ENCODE results near the gene TERT. TPM values are rescaled to one million over a fixed set of nuclear protein-coding genes. Genes with fewer than 3 reads are reported as not detected.

Gene TERT
- total and polyA plus RNA-seq, 2 of the 8 experiments (the other 6 are each of a cell fraction or from before 2014, with no cell fraction given), result 13.1 to 23.1 TPM

DNA sequence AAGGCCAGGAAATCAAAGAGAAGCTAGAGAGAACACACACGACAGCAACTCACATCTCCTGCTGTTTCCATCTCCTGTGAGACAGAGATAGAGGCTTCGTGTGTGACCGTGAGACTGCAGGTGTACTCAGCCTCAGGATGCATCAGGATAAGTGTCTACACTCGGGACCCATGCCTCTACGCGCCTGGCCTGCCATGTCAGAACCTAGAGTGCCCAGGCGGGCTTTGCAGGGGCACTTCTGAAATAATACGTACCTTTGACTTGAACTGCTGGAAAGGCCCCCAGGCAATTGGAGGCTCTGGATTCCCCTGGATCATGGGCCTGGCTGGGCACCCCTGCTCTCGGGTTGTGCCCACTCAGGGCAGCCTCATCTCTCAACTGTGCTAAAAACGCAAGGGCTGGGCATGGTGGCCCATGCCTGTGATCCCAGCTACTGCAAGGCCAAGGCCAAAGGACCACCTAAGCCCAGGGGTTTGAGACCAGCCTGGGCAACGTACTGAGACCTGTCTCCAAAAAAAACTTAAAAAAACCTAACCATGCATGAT lies 37.1 kb upstream of the TERT start:
- Histone ChIP-seq H4K5ac (ENCODE audit: insufficient read length, low read depth, low read length) (no peak overlapping the region), H2AFZ (ENCODE audit: low read length) (no peak overlapping the region), H3K23ac (ENCODE audit: insufficient read length) (no peak overlapping the region), H4K20me1 (replicated peaks in 1 of 2; ENCODE audit: control insufficient read depth in 1 of 2, insufficient read depth in 2 of 2, low read length in 2 of 2) (peaks cover 8 to 20% of the 10 kb centered on the region in 2 experiments), H3K27me3 (replicated peaks in 1 of 4; ENCODE audit: control insufficient read depth in 3 of 4, extremely low read depth in 1 of 4, insufficient read depth in 3 of 4, low read length in 3 of 4) (no peaks in the 10 kb centered on the region), H3K23me2 (ENCODE audit: low read depth, low read length) (no peaks in the 10 kb centered on the region), H2BK20ac (ENCODE audit: low read length) (no peak overlapping the region), H3K4me2 (ENCODE audit: insufficient read depth in 1 of 2, low read depth in 2 of 2, low read length in 2 of 2) (no peak overlapping the region), H3K56ac (replicated peaks; ENCODE audit: insufficient read length, low read depth, low read length) (no peak overlapping the region), H4K8ac (ENCODE audit: extremely low read depth, insufficient read depth, low read length) (no peak overlapping the region), H2BK5ac (ENCODE audit: low read depth, low read length) (no peak overlapping the region; the same call in 1 of the 2 replicates), H3K4me3 (ENCODE audit: extremely low read depth in 1 of 4, insufficient read depth in 2 of 4, low read depth in 3 of 4, low read length in 4 of 4) (no peak overlapping the region), H4K91ac (replicated peaks; ENCODE audit: insufficient read length, low read length) (no peak overlapping the region), H3K9ac (replicated peaks in 1 of 4; ENCODE audit: extremely low read depth in 1 of 4, low read depth in 3 of 4, low read length in 3 of 4) (no peak overlapping the region), H3K27ac (ENCODE audit: low read depth, low read length) (no peak overlapping the region), H3K14ac (ENCODE audit: insufficient read length) (no peak overlapping the region), H2BK12ac (ENCODE audit: low read depth, low read length) (no peak overlapping the region), H3K79me1 (ENCODE audit: low read depth, low read length) (peaks cover 4% of the 10 kb centered on the region; the same call in 1 of the 2 replicates), H3K36me3 (ENCODE audit: control insufficient read depth in 2 of 4, insufficient read depth in 4 of 4, low read length in 3 of 4) (peaks cover 18 to 58% (median 49%) of the 10 kb centered on the region in 4 experiments), H3K9me3 (ENCODE audit: insufficient read depth in 2 of 2, low read depth in 1 of 2, low read length in 1 of 2) (peaks cover 0 to 4% of the 10 kb centered on the region in 2 experiments; a peak in 1 of 4 replicates), H3K4me1 (replicated peaks in 1 of 4; ENCODE audit: control insufficient read depth in 3 of 4, insufficient read depth in 4 of 4, low read length in 3 of 4) (no peaks in the 10 kb centered on the region; a peak in 1 of 7 replicates), H2BK120ac (replicated peaks; ENCODE audit: low read depth, low read length) (no peak overlapping the region), H3K79me2 (ENCODE audit: control insufficient read depth in 1 of 2, insufficient read depth in 2 of 2, low read length in 2 of 2) (peaks cover 0 to 6% of the 10 kb centered on the region in 2 experiments; a peak in 2 of 4 replicates), H3K4ac (replicated peaks; ENCODE audit: insufficient read length, low read depth, low read length) (no peak overlapping the region), H2AK5ac (ENCODE audit: low read depth, low read length) (no peak overlapping the region), H2BK15ac (ENCODE audit: low read length) (no peak overlapping the region), H3K18ac (ENCODE audit: extremely low read depth, low read length) (no peak overlapping the region)
- no peak for FAIRE-seq
- POLR2A ChIA-PET (ENCODE audit: partially characterized antibody), result interaction anchor here (0.6 to 1.7 kb wide), 4 partner anchors 9 to 89 kb away, joined by 3 to 5 read pairs (median 3); partner anchors contain the start of gene CLPTM1L
- WGBS, 2 experiments (ENCODE audit: extremely low coverage in 1 of 2, insufficient coverage in 1 of 2, insufficient read length in 1 of 2, insufficient replicate concordance in 2 of 2, low coverage in 1 of 2, low lambda C conversion rate in 2 of 2, missing lambda C conversion rate in 1 of 2), result 93% methylated on average over 11 of the region's 11 CpGs; no CpG with 5 or more reads in 1 of the 2 experiments
- no peak for TF ChIP-seq YY1 (IDR thresholded peaks at IDR 0.05; ENCODE audit: low read depth, low read length)
- DNase-seq (ENCODE audit: low read depth in 1 of 2, low spot score in 2 of 2), result no peak
- CTCF ChIA-PET (ENCODE audit: partially characterized antibody), result interaction anchor here (0.6 to 0.9 kb wide), 2 partner anchors 17 to 47 kb away, joined by 3 read pairs; no protein-coding TSS in a partner anchor
